Thyroid gland (tissue), 4 donors: ENCODE data around the gene WASHC2A.

Source experiments
- CTCF ChIP-seq, 6 experiments: fragments of 200-600 bp in 3 of 6; fragments of 450-650 bp in 3 of 6; sonication (generic) in 3 of 6; IDR thresholded peaks; one replicate each; pipeline ENCODE4 v1.5.1; 2016 to 2019; ENCODE audit warnings: antibody characterized with exemption in 6 of 6, mild to moderate bottlenecking in 2 of 6, inconsistent platforms in 1 of 6, moderate library complexity in 1 of 6
- POLR2A ChIP-seq, 2 donors: fragments of 450-650 bp; IDR thresholded peaks; one replicate each; pipeline ENCODE4 v1.6.1; 2017; ENCODE audit warnings: antibody characterized with exemption in 2 of 2, mild to moderate bottlenecking in 2 of 2, moderate library complexity in 1 of 2

DNA sequence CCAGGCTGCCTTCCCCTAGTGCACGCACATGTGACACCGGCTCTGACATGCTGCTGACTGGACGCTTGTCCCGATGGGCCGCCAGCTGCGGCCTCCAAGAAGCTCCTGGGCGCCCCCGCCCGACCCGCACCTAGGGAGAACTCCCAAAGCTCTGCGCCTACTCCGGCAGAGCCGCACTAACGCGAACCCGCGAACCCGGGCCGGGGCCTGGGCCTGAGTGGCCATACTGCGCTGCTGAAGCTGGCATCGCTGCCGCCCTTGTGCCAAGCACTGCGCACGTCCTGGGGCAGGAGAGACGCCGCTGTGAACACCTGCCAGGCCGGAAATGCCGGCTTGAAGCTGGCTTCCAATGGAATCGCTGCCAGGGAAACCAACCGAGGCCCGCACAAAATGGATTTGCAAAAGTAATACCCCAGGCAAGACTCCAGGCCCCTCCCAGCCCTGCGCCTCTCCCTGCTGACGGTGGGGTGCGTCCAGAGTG is 85.1 kb downstream of the WASHC2A start:
- no peak for TF ChIP-seq CTCF (IDR thresholded peaks at IDR 0.05)
- no peak for TF ChIP-seq POLR2A (IDR thresholded peaks at IDR 0.05)
